GM12892 (cell line): ENCODE measurements around the gene SERPINA9.

ENCODE experiments used
- POLR2A ChIP-seq: IDR thresholded peaks from 2 replicates; pipeline ENCODE4 v1.6.1; 2011; ENCODE audit warnings: low read depth, low read length, control low read depth
- POLR2AphosphoS5 ChIP-seq: IDR thresholded peaks from 2 replicates; pipeline ENCODE4 v1.6.1; 2011; ENCODE audit warnings: low read depth, low read length, control low read depth

GRCh38 chr14:94423453-94424056 lies 52.4 kb downstream of the SERPINA9 start:
- TF ChIP-seq POLR2AphosphoS5: no peak
- no peak for TF ChIP-seq POLR2A
